Trophoblast cell (in vitro differentiated cells and primary cell): ENCODE measurements around the gene PDF.

Experiments
- DNase-seq, 2 donors: peaks; one replicate each; pipeline ENCODE4 v3.0.0-alpha.2; 2016
- H2AFZ ChIP-seq: 2 replicates; pipeline ENCODE4 v1.6.1; 2013; ENCODE audit warnings: low read length, moderate library complexity, mild to moderate bottlenecking; ENCODE audit not compliant: insufficient read depth, poor library complexity
- H2AK5ac ChIP-seq: 2 replicates; pipeline ENCODE4 v1.6.1; 2013; ENCODE audit warnings: mild to moderate bottlenecking, low read length
- H2BK120ac ChIP-seq: 2 replicates; pipeline ENCODE4 v1.6.1; 2013; ENCODE audit warnings: low read length, mild to moderate bottlenecking, moderate library complexity; ENCODE audit not compliant: insufficient read depth, poor library complexity
- H2BK12ac ChIP-seq: 2 replicates; pipeline ENCODE4 v1.6.1; 2013; ENCODE audit warnings: mild to moderate bottlenecking, low read length, moderate library complexity
- H2BK5ac ChIP-seq: 2 replicates; pipeline ENCODE4 v1.6.1; 2013; ENCODE audit warnings: low read length, low read depth, moderate library complexity, mild to moderate bottlenecking; ENCODE audit not compliant: poor library complexity
- H3K14ac ChIP-seq: 2 replicates; pipeline ENCODE4 v1.6.1; 2013; ENCODE audit warnings: mild to moderate bottlenecking, low read length
- H3K18ac ChIP-seq: 2 replicates; pipeline ENCODE4 v1.6.1; 2013; ENCODE audit warnings: mild to moderate bottlenecking, low read length
- H3K23ac ChIP-seq: 2 replicates; pipeline ENCODE4 v1.6.1; 2013; ENCODE audit warnings: low read length
- H3K27ac ChIP-seq: 2 replicates; pipeline ENCODE4 v1.5.1; 2013; ENCODE audit warnings: low read depth, mild to moderate bottlenecking, inconsistent platforms, low read length, moderate library complexity
- H3K27me3 ChIP-seq: 2 replicates; pipeline ENCODE4 v1.6.1; 2013; ENCODE audit warnings: inconsistent platforms, mild to moderate bottlenecking, low read length, moderate library complexity; ENCODE audit not compliant: insufficient read depth
- H3K36me3 ChIP-seq, 2 experiments: 1 replicate in 1 of 2; 2 replicates in 1 of 2; pipeline ENCODE4 v1.6.1; 2013; ENCODE audit warnings: low read length in 2 of 2, mild to moderate bottlenecking in 2 of 2, moderate library complexity in 1 of 2; ENCODE audit not compliant: insufficient read depth in 2 of 2, control insufficient read depth in 1 of 2
- H3K4ac ChIP-seq: 2 replicates; pipeline ENCODE4 v1.6.1; 2013; ENCODE audit warnings: low read depth, mild to moderate bottlenecking, low read length, moderate library complexity
- H3K4me1 ChIP-seq, 2 experiments: 1 replicate in 1 of 2; 2 replicates in 1 of 2; pipeline ENCODE4 v1.6.1; 2013; ENCODE audit warnings: low read length in 2 of 2, mild to moderate bottlenecking in 2 of 2, moderate library complexity in 1 of 2; ENCODE audit not compliant: insufficient read depth in 2 of 2, control insufficient read depth in 1 of 2
- H3K4me2 ChIP-seq: 2 replicates; pipeline ENCODE4 v1.6.1; 2013; ENCODE audit warnings: inconsistent platforms, mild to moderate bottlenecking, low read length, moderate library complexity
- H3K4me3 ChIP-seq: 2 replicates; pipeline ENCODE4 v1.5.1; 2013; ENCODE audit warnings: mild to moderate bottlenecking, low read depth, low read length, inconsistent platforms
- H3K79me1 ChIP-seq: one replicate; pipeline ENCODE4 v1.6.1; 2013; ENCODE audit warnings: low read length
- H3K79me2 ChIP-seq: 2 replicates; pipeline ENCODE4 v1.6.1; 2013; ENCODE audit warnings: low read length, mild to moderate bottlenecking; ENCODE audit not compliant: control insufficient read depth, insufficient read depth, poor library complexity
- H3K9ac ChIP-seq: 2 replicates; pipeline ENCODE4 v1.6.1; 2013; ENCODE audit warnings: mild to moderate bottlenecking, low read length
- H3K9me3 ChIP-seq: 2 replicates; pipeline ENCODE4 v1.6.1; 2013; ENCODE audit warnings: low read depth, mild to moderate bottlenecking, control low read depth, inconsistent platforms, low read length; ENCODE audit not compliant: insufficient read depth
- H4K12ac ChIP-seq: 2 replicates; pipeline ENCODE4 v1.6.1; 2013; ENCODE audit warnings: low read depth, mild to moderate bottlenecking, low read length, moderate library complexity
- H4K8ac ChIP-seq: 2 replicates; pipeline ENCODE4 v1.6.1; 2013; ENCODE audit warnings: low read depth, mild to moderate bottlenecking, low read length, moderate library complexity
- H4K91ac ChIP-seq: one replicate; pipeline ENCODE4 v1.6.1; 2013; ENCODE audit warnings: low read depth, mild to moderate bottlenecking, low read length, moderate library complexity
- WGBS: extraction: QIAGEN DNeasy Blood & Tissue Kit; methylation state at CpG from one replicate; pipeline ENCODE4 v1.1.7; 2013; ENCODE audit warnings: missing lambda C conversion rate; ENCODE audit not compliant: insufficient read length, insufficient coverage; ENCODE audit errors: extremely low coverage; 5-methylcytosine and 5-hydroxymethylcytosine counted together

Gene PDF

DNA sequence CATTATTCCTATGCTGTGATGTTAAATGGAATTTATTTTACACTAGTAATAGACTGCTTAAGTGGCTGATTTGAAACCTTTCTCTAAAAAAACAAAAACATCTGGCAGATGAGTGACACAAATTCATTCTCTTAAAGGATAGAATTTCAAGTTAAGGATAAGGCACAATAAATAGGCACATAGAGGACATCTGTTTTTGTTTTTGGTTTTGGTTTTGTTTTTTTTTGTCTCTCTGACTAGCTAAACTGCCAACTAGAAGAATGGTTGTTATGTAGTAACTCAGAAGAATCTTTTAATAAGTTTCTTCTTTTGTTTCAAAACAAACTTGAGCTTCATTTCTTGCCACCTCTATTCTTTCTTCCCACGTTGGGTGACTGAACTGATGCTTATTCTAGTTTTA lies 24.4 kb downstream of the PDF start:
- no peak overlapping the region for H2BK12ac ChIP-seq
- H3K9me3 ChIP-seq, result no peaks in the 10 kb centered on the region
- no peak overlapping the region for H3K9ac ChIP-seq
- no peaks in the 10 kb centered on the region for H3K79me2 ChIP-seq
- no peak overlapping the region for H3K4ac ChIP-seq
- H2AFZ ChIP-seq, result no peak overlapping the region
- H3K18ac ChIP-seq, result no peak overlapping the region
- no peak for DNase-seq
- no peaks in the 10 kb centered on the region for H3K79me1 ChIP-seq
- H3K4me3 ChIP-seq, result no peak overlapping the region
- no peak overlapping the region for H3K27ac ChIP-seq
- H2AK5ac ChIP-seq, result no peak overlapping the region
- no peak overlapping the region for H4K8ac ChIP-seq
- no peaks in the 10 kb centered on the region for H3K27me3 ChIP-seq
- H3K14ac ChIP-seq, result no peak overlapping the region
- no peaks in the 10 kb centered on the region for H3K36me3 ChIP-seq
- WGBS, result no CpG with 5 or more reads among the region's 1 CpG
- H4K12ac ChIP-seq, result no peak overlapping the region
- no peak overlapping the region for H3K23ac ChIP-seq
- H3K4me2 ChIP-seq, result no peak overlapping the region
- H3K4me1 ChIP-seq, result no peaks in the 10 kb centered on the region
- H2BK5ac ChIP-seq, result no peak overlapping the region
- no peak overlapping the region for H2BK120ac ChIP-seq
- H4K91ac ChIP-seq, result no peak overlapping the region

DNA sequence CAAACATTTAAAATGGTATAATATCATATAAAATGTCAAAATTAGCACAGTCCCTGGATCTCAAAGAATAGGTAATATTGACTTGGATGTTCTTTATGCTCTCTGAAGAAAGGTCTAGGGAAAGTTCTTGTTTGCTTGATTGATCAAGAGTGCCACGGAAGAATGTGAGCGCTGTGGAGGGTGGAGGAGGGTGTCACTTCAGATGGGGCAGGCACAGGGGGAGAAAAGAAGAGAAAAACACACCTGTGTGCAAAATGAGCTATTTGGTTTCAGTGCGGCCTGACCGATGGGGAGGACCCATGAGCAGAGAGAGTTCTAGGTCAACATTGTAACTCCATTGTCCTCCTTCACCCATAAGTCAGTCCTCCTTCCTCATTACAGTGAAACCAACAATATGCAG lies 28.1 kb downstream of the PDF start:
- no peaks in the 10 kb centered on the region for H3K9me3 ChIP-seq
- H2BK120ac ChIP-seq, result no peak overlapping the region
- peaks cover 4 to 6% of the 10 kb centered on the region in 2 experiments for H3K36me3 ChIP-seq
- H2AFZ ChIP-seq, result no peak overlapping the region
- H2BK5ac ChIP-seq, result no peak overlapping the region
- WGBS, result no CpG with 5 or more reads among the region's 4 CpGs
- H3K4me3 ChIP-seq, result no peak overlapping the region
- no peak overlapping the region for H4K12ac ChIP-seq
- H3K79me2 ChIP-seq, result no peaks in the 10 kb centered on the region
- H3K4ac ChIP-seq, result no peak overlapping the region
- no peak overlapping the region for H3K23ac ChIP-seq
- H3K18ac ChIP-seq, result no peak overlapping the region
- DNase-seq, result no peak
- no peak overlapping the region for H3K9ac ChIP-seq
- H2BK12ac ChIP-seq, result no peak overlapping the region
- no peak overlapping the region for H3K14ac ChIP-seq
- H3K79me1 ChIP-seq, result no peaks in the 10 kb centered on the region
- no peak overlapping the region for H4K91ac ChIP-seq
- no peak overlapping the region for H2AK5ac ChIP-seq
- no peak overlapping the region for H3K4me2 ChIP-seq
- H3K4me1 ChIP-seq, result no peaks in the 10 kb centered on the region
- H3K27me3 ChIP-seq, result no peaks in the 10 kb centered on the region
- no peak overlapping the region for H3K27ac ChIP-seq
- no peak overlapping the region for H4K8ac ChIP-seq

DNA sequence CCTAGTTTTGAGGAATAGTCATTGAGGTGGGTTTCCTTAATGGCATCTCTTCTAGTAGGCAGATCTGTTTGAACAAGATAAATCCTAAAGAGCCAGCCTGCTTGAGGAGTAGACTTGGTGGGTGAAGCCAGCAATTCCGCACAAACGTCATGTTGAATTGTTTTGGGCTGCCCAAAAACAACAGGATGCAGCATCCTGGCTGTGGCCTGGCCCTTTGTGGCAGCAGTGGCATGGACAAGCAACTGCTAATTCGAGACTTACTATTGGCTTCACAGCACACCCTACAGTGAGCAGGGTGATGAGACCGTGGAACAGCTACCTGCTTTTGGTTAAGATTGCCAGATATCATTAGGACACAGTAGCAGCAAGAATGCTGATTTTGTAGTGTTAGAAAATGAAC lies 28.5 kb downstream of the PDF start:
- no peak overlapping the region for H2AFZ ChIP-seq
- WGBS, result no CpG with 5 or more reads among the region's 4 CpGs
- no peak overlapping the region for H3K14ac ChIP-seq
- H4K91ac ChIP-seq, result no peak overlapping the region
- H3K27me3 ChIP-seq, result no peaks in the 10 kb centered on the region
- no peak overlapping the region for H4K12ac ChIP-seq
- no peak overlapping the region for H3K23ac ChIP-seq
- no peak overlapping the region for H3K4me2 ChIP-seq
- peaks cover 4 to 6% of the 10 kb centered on the region in 2 experiments for H3K36me3 ChIP-seq
- no peaks in the 10 kb centered on the region for H3K9me3 ChIP-seq
- H2BK5ac ChIP-seq, result no peak overlapping the region
- no peaks in the 10 kb centered on the region for H3K79me1 ChIP-seq
- H3K4ac ChIP-seq, result no peak overlapping the region
- H2BK12ac ChIP-seq, result no peak overlapping the region
- H3K27ac ChIP-seq, result no peak overlapping the region
- no peak overlapping the region for H2BK120ac ChIP-seq
- no peak overlapping the region for H4K8ac ChIP-seq
- H3K9ac ChIP-seq, result no peak overlapping the region
- H2AK5ac ChIP-seq, result no peak overlapping the region
- H3K79me2 ChIP-seq, result no peaks in the 10 kb centered on the region
- DNase-seq, result no peak
- H3K18ac ChIP-seq, result no peak overlapping the region
- no peaks in the 10 kb centered on the region for H3K4me1 ChIP-seq
- H3K4me3 ChIP-seq, result no peak overlapping the region

DNA sequence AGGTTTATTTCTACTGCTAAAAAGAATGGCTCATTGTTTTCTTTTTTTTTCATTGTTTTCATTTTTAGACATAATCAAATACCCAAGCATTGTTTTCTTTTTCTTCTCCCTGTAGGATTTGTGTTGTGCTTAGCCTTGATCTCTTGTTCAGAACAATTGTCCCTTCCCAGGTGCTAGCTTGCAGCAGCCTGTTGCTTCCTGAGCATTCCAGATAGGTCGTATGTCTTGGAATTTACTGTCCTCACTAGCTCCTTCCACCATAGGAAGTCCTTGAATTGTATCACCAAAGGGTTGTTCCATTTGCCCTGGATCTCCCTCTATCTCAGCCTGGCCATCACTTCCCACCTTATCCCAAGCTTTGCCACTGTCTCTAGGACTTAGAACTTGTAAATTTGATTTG lies 29.2 kb downstream of the PDF start:
- H3K14ac ChIP-seq, result no peak overlapping the region
- H3K4me2 ChIP-seq, result no peak overlapping the region
- no peak overlapping the region for H3K4me3 ChIP-seq
- H4K12ac ChIP-seq, result no peak overlapping the region
- H3K9ac ChIP-seq, result no peak overlapping the region
- no peak overlapping the region for H2BK5ac ChIP-seq
- no peak overlapping the region for H2BK120ac ChIP-seq
- H3K79me1 ChIP-seq, result no peaks in the 10 kb centered on the region
- no peak overlapping the region for H3K18ac ChIP-seq
- no peak overlapping the region for H3K27ac ChIP-seq
- H3K36me3 ChIP-seq, result peaks cover 4 to 6% of the 10 kb centered on the region in 2 experiments
- no peak overlapping the region for H2AK5ac ChIP-seq
- no peaks in the 10 kb centered on the region for H3K79me2 ChIP-seq
- H3K27me3 ChIP-seq, result no peaks in the 10 kb centered on the region
- DNase-seq, result no peak
- H3K9me3 ChIP-seq, result no peaks in the 10 kb centered on the region
- H3K4ac ChIP-seq, result no peak overlapping the region
- no peak overlapping the region for H2AFZ ChIP-seq
- H4K8ac ChIP-seq, result no peak overlapping the region
- no peak overlapping the region for H2BK12ac ChIP-seq
- no peak overlapping the region for H3K23ac ChIP-seq
- no peak overlapping the region for H4K91ac ChIP-seq
- H3K4me1 ChIP-seq, result no peaks in the 10 kb centered on the region
- no CpG with 5 or more reads among the region's 1 CpG for WGBS
